ENCODE measurements around the gene OTUD4.

Gene OTUD4

DNA sequence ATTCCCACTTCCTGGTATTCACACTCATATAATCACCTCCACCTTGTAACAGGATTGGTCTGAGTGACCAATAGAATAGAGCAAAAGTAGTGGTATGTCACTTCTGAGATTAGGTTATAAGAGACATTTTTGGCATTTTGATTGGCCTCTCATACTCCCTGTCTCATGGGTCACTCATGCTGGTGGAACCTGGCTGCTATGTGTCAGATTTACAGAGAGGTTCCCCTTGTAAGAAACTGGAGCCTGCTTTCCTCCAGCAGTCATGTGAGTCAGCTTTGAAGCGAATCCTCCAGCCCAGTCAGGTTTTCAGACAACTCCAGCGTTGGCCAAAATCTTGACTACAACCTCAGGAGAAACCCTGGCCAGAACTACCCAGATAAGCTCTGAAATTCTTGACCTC is 2.6 kb upstream of the OTUD4 start (continued):
- TF ChIP-seq KLF9 (tag by site-specific recombination; IDR thresholded peaks at IDR 0.05; ENCODE audit: low read depth), result no peak
- TF ChIP-seq GLIS1 (tag by site-specific recombination; IDR thresholded peaks at IDR 0.05), result no peak
- no peak for TF ChIP-seq ZNF433 (tag by site-specific recombination; IDR thresholded peaks at IDR 0.05; ENCODE audit: low read depth)
- TF ChIP-seq ZNF266 (tag by site-specific recombination; IDR thresholded peaks at IDR 0.05; ENCODE audit: low read depth), result no peak
- TF ChIP-seq ZNF521 (tag by site-specific recombination; IDR thresholded peaks at IDR 0.05), result no peak
- TF ChIP-seq ZNF239 (tag by site-specific recombination; IDR thresholded peaks at IDR 0.05), result no peak
- no peak for TF ChIP-seq ZNF133 (tag by site-specific recombination; IDR thresholded peaks at IDR 0.05)
- no peak for TF ChIP-seq HIC1 (tag by site-specific recombination; IDR thresholded peaks at IDR 0.05)
- no peak for TF ChIP-seq ZNF555 (tag by site-specific recombination; conservative IDR thresholded peaks at IDR 0.05)
- no peak for TF ChIP-seq ZBTB11 (tag by site-specific recombination; conservative IDR thresholded peaks at IDR 0.05; ENCODE audit: low read depth)
- TF ChIP-seq ZNF707 (tag by site-specific recombination; IDR thresholded peaks at IDR 0.05), result no peak
- TF ChIP-seq REPIN1 (tag by site-specific recombination; IDR thresholded peaks at IDR 0.05; ENCODE audit: low read depth), result no peak
- no peak for TF ChIP-seq GLI4 (tag by site-specific recombination; IDR thresholded peaks at IDR 0.05)
- TF ChIP-seq SETDB1 (IDR thresholded peaks at IDR 0.05; ENCODE audit: insufficient read length, low read length), result no peak

DNA sequence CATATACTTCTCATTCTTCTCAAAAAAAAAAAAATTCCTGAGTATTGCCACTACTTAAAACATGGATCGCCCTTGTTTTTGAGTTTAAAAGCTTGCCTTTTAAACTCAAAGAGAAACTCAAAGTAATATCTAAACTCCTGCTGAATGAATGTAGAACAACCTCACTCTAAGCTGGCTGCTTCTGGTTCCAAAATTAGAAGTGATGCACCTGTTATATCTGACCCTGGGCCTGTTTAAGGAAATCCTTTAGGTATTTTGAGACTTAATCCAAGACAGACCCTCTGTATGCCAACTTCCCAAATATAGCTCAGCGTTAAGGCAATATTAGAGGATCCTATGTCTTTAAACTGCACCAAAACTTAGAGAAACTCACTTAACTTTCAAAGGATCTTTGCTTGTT is 1.8 kb upstream of the OTUD4 start:
- TF ChIP-seq ZNF302 (tag by site-specific recombination; IDR thresholded peaks at IDR 0.05; ENCODE audit: low read depth) (no peak), ZNF112 (tag by site-specific recombination; IDR thresholded peaks at IDR 0.05) (no peak), EGR2 (tag by site-specific recombination; IDR thresholded peaks at IDR 0.05; ENCODE audit: low read depth) (no peak), ZBTB1 (tag by site-specific recombination; IDR thresholded peaks at IDR 0.05) (no peak)
- POLR2A ChIA-PET, result no interaction called here
- CTCF ChIA-PET, result interaction anchor here (0.6 kb wide), 1 partner anchor 599 kb away, joined by 5 read pairs; no protein-coding TSS in a partner anchor

DNA sequence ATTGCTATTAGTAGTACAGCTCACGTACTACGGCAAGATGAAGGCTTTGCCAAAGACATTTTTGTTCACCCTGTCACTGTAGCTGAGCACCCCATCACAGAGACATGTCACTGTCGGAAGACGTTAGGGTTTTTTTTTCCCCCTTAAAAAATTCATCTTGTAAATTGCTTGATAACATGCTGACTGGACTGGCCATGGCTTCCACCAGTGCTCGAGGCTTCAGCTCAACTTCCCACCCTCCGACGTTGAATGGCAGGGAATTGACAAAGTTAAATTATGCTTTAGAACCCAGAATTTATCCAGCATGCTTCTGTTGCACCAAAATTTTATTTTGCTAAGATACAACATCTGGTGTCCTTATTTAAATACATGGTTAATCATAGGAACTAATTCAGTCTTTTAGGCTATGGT is 707 bp upstream of the OTUD4 start:
- Histone ChIP-seq H3K4me3 (ENCODE audit: low read depth, low read length) (peak overlapping the region; percentile 58), H3K4me1 (ENCODE audit: control insufficient read depth, insufficient read depth, low read length) (no peaks in the 10 kb centered on the region), H3K9me3 (ENCODE audit: control insufficient read depth, insufficient read depth, low read depth, low read length) (no peaks in the 10 kb centered on the region), H3K36me3 (ENCODE audit: control insufficient read depth in 2 of 2, insufficient read depth in 1 of 2, low read length in 2 of 2) (no peaks in the 10 kb centered on the region), H3K27ac (ENCODE audit: extremely low read depth, low read depth, low read length) (peak overlapping the region; percentile 73)
- POLR2A ChIA-PET, result no interaction called here
- peak; percentile 34; the same call in 1 of the 2 replicates for TF ChIP-seq ZNF133 (tag by site-specific recombination; IDR thresholded peaks at IDR 0.05)
- TF ChIP-seq, protein P1, sequence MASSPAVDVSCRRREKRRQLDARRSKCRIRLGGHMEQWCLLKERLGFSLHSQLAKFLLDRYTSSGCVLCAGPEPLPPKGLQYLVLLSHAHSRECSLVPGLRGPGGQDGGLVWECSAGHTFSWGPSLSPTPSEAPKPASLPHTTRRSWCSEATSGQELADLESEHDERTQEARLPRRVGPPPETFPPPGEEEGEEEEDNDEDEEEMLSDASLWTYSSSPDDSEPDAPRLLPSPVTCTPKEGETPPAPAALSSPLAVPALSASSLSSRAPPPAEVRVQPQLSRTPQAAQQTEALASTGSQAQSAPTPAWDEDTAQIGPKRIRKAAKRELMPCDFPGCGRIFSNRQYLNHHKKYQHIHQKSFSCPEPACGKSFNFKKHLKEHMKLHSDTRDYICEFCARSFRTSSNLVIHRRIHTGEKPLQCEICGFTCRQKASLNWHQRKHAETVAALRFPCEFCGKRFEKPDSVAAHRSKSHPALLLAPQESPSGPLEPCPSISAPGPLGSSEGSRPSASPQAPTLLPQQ (tag by site-specific recombination; IDR thresholded peaks at IDR 0.05), result no peak
- peak; percentile 41 for TF ChIP-seq ZNF335 (tag by site-specific recombination; conservative IDR thresholded peaks at IDR 0.05)
- TF ChIP-seq, protein P2, sequence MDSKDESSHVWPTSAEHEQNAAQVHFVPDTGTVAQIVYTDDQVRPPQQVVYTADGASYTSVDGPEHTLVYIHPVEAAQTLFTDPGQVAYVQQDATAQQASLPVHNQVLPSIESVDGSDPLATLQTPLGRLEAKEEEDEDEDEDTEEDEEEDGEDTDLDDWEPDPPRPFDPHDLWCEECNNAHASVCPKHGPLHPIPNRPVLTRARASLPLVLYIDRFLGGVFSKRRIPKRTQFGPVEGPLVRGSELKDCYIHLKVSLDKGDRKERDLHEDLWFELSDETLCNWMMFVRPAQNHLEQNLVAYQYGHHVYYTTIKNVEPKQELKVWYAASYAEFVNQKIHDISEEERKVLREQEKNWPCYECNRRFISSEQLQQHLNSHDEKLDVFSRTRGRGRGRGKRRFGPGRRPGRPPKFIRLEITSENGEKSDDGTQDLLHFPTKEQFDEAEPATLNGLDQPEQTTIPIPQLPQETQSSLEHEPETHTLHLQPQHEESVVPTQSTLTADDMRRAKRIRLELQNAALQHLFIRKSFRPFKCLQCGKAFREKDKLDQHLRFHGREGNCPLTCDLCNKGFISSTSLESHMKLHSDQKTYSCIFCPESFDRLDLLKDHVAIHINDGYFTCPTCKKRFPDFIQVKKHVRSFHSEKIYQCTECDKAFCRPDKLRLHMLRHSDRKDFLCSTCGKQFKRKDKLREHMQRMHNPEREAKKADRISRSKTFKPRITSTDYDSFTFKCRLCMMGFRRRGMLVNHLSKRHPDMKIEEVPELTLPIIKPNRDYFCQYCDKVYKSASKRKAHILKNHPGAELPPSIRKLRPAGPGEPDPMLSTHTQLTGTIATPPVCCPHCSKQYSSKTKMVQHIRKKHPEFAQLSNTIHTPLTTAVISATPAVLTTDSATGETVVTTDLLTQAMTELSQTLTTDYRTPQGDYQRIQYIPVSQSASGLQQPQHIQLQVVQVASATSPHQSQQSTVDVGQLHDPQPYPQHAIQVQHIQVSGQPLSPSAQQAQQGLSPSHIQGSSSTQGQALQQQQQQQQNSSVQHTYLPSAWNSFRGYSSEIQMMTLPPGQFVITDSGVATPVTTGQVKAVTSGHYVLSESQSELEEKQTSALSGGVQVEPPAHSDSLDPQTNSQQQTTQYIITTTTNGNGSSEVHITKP (tag by site-specific recombination; IDR thresholded peaks at IDR 0.05), result peak; percentile 47; the same call in 1 of the 2 replicates
- TF ChIP-seq ZNF16 (tag by site-specific recombination; IDR thresholded peaks at IDR 0.05; ENCODE audit: low read depth), result no peak
- TF ChIP-seq KLF16 (tag by site-specific recombination; IDR thresholded peaks at IDR 0.05), result 0 out of 2 replicates have a peak, but pooled peaks have one; percentile 5
- CTCF ChIA-PET, result interaction anchor here (0.7 kb wide), 1 partner anchor 9 kb away, joined by 3 read pairs; no protein-coding TSS in a partner anchor

More for the DNA sequence above, 1.8 kb upstream of the OTUD4 start:
- no peak overlapping the region for H3K4me3 ChIP-seq (ENCODE audit: low read depth, low read length)
- no peaks in the 10 kb centered on the region for H3K4me1 ChIP-seq (ENCODE audit: control insufficient read depth, insufficient read depth, low read length)
- no peak overlapping the region for H3K27ac ChIP-seq (ENCODE audit: extremely low read depth, low read depth, low read length)
- no peaks in the 10 kb centered on the region for H3K9me3 ChIP-seq (ENCODE audit: control insufficient read depth, insufficient read depth, low read depth, low read length)
- no peaks in the 10 kb centered on the region for H3K36me3 ChIP-seq (ENCODE audit: control insufficient read depth in 2 of 2, insufficient read depth in 1 of 2, low read length in 2 of 2)
